H1 (cell line): ENCODE results near the gene ARID5B. TPM values are rescaled to one million over a fixed set of nuclear protein-coding genes. Genes with fewer than 3 reads are reported as not detected.

Source experiments
- CTCF ChIA-PET: fragments of 300-600 bp; sonication (Branson Sonifier 250); formaldehyde crosslinking; loops from one replicate; lab custom pipeline; 2021; ENCODE audit not compliant: partially characterized antibody; lab: Charles Lee
- POLR2A ChIA-PET: fragments of 300-600 bp; sonication (Branson Sonifier 250); formaldehyde crosslinking; loops from one replicate; lab custom pipeline; 2021; ENCODE audit warnings: inconsistent platforms; ENCODE audit not compliant: partially characterized antibody; lab: Charles Lee
- DNase-seq, 2 experiments: peaks; one replicate each; pipeline versions ENCODE4 v3.0.0 to v3.0.0-alpha.2; 2010 to 2022; ENCODE audit warnings: low spot score in 2 of 2, low read depth in 1 of 2, mixed read lengths in 1 of 2
- FAIRE-seq: peaks from 2 replicates; lab custom pipeline; 2011; peaks lifted over from hg19 to GRCh38; lab: Jason Lieb, UNC
- H2AFZ ChIP-seq: 2 replicates; pipeline ENCODE4 v1.8.1; 2012; ENCODE audit warnings: low read length, inconsistent platforms
- H2AK5ac ChIP-seq: 2 replicates; pipeline ENCODE4 v1.6.1; 2013; ENCODE audit warnings: low read depth, low read length
- H2BK120ac ChIP-seq: replicated peaks from 2 replicates; pipeline ENCODE3; 2013; ENCODE audit warnings: low read depth, low read length, inconsistent platforms
- H2BK12ac ChIP-seq: 2 replicates; pipeline ENCODE4 v1.6.1; 2013; ENCODE audit warnings: low read depth, low read length
- H2BK15ac ChIP-seq: 2 replicates; pipeline ENCODE4 v1.6.1; 2013; ENCODE audit warnings: low read length
- H2BK20ac ChIP-seq: 2 replicates; pipeline ENCODE4 v1.6.1; 2013; ENCODE audit warnings: low read length
- H2BK5ac ChIP-seq: 2 replicates; pipeline ENCODE4 v1.6.1; 2013; ENCODE audit warnings: low read depth, low read length
- H3K14ac ChIP-seq: 2 replicates; pipeline ENCODE4 v1.6.1; 2013; ENCODE audit warnings: inconsistent platforms; ENCODE audit not compliant: insufficient read length
- H3K18ac ChIP-seq: 2 replicates; pipeline ENCODE4 v1.6.1; 2013; ENCODE audit warnings: low read length; ENCODE audit errors: extremely low read depth
- H3K23ac ChIP-seq: 2 replicates; pipeline ENCODE4 v1.6.1; 2013; ENCODE audit warnings: inconsistent platforms; ENCODE audit not compliant: insufficient read length
- H3K23me2 ChIP-seq: 2 replicates; pipeline ENCODE4 v1.6.1; 2013; ENCODE audit warnings: low read depth, low read length
- H3K27ac ChIP-seq: 2 replicates; pipeline ENCODE4 v1.6.1; 2011; ENCODE audit warnings: low read depth, low read length, inconsistent platforms
- H3K27me3 ChIP-seq, 4 experiments: replicated peaks in 1 of 4; 1 replicate in 1 of 4; 2 replicates in 3 of 4; pipeline versions ENCODE4 v1.6.1 to v1.8.1; 2011 to 2013; ENCODE audit warnings: low read length in 3 of 4, mild to moderate bottlenecking in 3 of 4, inconsistent platforms in 2 of 4, mixed read lengths in 2 of 4, moderate library complexity in 1 of 4; ENCODE audit not compliant: control insufficient read depth in 3 of 4, insufficient read depth in 3 of 4; ENCODE audit errors: extremely low read depth in 1 of 4
- H3K36me3 ChIP-seq, 4 experiments: 2 replicates each; pipeline versions ENCODE4 v1.6.1 to v1.8.1; 2011 to 2013; ENCODE audit warnings: mild to moderate bottlenecking in 4 of 4, low read length in 3 of 4, moderate library complexity in 2 of 4, control low read depth in 1 of 4, inconsistent platforms in 1 of 4; ENCODE audit not compliant: insufficient read depth in 4 of 4, control insufficient read depth in 2 of 4
- H3K4ac ChIP-seq: replicated peaks from 2 replicates; pipeline ENCODE3; 2013; ENCODE audit warnings: low read length, low read depth, mixed read lengths, inconsistent platforms; ENCODE audit not compliant: insufficient read length
- H3K4me1 ChIP-seq, 4 experiments: replicated peaks in 1 of 4; 1 replicate in 1 of 4; 2 replicates in 3 of 4; pipeline versions ENCODE4 v1.6.1 to v1.8.1; 2011 to 2013; ENCODE audit warnings: low read length in 3 of 4, inconsistent platforms in 2 of 4, mixed read lengths in 1 of 4; ENCODE audit not compliant: insufficient read depth in 4 of 4, control insufficient read depth in 3 of 4
- H3K4me2 ChIP-seq, 2 experiments: 2 replicates each; pipeline versions ENCODE4 v1.6.1 to v1.8.1; 2011 to 2013; ENCODE audit warnings: low read depth in 2 of 2, low read length in 2 of 2, control low read depth in 1 of 2, inconsistent platforms in 1 of 2, mild to moderate bottlenecking in 1 of 2; ENCODE audit not compliant: insufficient read depth in 1 of 2
- H3K4me3 ChIP-seq, 4 experiments: fragments of 200-600, 300-600 bp in 1 of 4; sonication (generic), shearing (Covaris generic), sonication (Bioruptor Twin) in 1 of 4; 2 replicates each; pipeline versions ENCODE4 v1.5.1 to v1.8.1; 2011 to 2016; ENCODE audit warnings: low read length in 4 of 4, low read depth in 3 of 4, control low read depth in 2 of 4, inconsistent platforms in 2 of 4, mild to moderate bottlenecking in 2 of 4, mixed read lengths in 1 of 4, moderate library complexity in 1 of 4; ENCODE audit not compliant: insufficient read depth in 2 of 4; ENCODE audit errors: extremely low read depth in 1 of 4
- H3K56ac ChIP-seq: replicated peaks from 2 replicates; pipeline ENCODE3; 2013; ENCODE audit warnings: low read depth, mild to moderate bottlenecking, mixed read lengths, low read length, inconsistent platforms; ENCODE audit not compliant: insufficient read length
- H3K79me1 ChIP-seq: 2 replicates; pipeline ENCODE4 v1.6.1; 2013; ENCODE audit warnings: low read depth, low read length, control low read depth
- H3K79me2 ChIP-seq, 2 experiments: 2 replicates each; pipeline versions ENCODE4 v1.6.1 to v1.8.1; 2012 to 2013; ENCODE audit warnings: low read length in 2 of 2, mild to moderate bottlenecking in 2 of 2, inconsistent platforms in 1 of 2; ENCODE audit not compliant: insufficient read depth in 2 of 2, control insufficient read depth in 1 of 2
- H3K9ac ChIP-seq, 4 experiments: replicated peaks in 1 of 4; 1 replicate in 1 of 4; 2 replicates in 3 of 4; pipeline versions ENCODE4 v1.6.1 to v1.8.1; 2011 to 2013; ENCODE audit warnings: low read depth in 3 of 4, low read length in 3 of 4, control low read depth in 2 of 4, mild to moderate bottlenecking in 2 of 4, moderate library complexity in 2 of 4, inconsistent platforms in 1 of 4; ENCODE audit errors: extremely low read depth in 1 of 4
- H3K9me3 ChIP-seq, 2 experiments: 2 replicates each; pipeline versions ENCODE4 v1.6.1 to v1.8.1; 2012 to 2013; ENCODE audit warnings: mild to moderate bottlenecking in 2 of 2, moderate library complexity in 2 of 2, control low read depth in 1 of 2, inconsistent platforms in 1 of 2, low read depth in 1 of 2, low read length in 1 of 2, mixed read lengths in 1 of 2; ENCODE audit not compliant: insufficient read depth in 2 of 2
- H4K20me1 ChIP-seq, 2 experiments: replicated peaks in 1 of 2; 2 replicates each; pipeline versions ENCODE3 to v1.8.1; 2011 to 2013; ENCODE audit warnings: inconsistent platforms in 2 of 2, low read length in 2 of 2, mild to moderate bottlenecking in 1 of 2; ENCODE audit not compliant: insufficient read depth in 2 of 2, control insufficient read depth in 1 of 2
- H4K5ac ChIP-seq: 2 replicates; pipeline ENCODE4 v1.6.1; 2013; ENCODE audit warnings: low read length, low read depth, mixed read lengths, inconsistent platforms; ENCODE audit not compliant: insufficient read length
- H4K8ac ChIP-seq: 2 replicates; pipeline ENCODE4 v1.8.0; 2013; ENCODE audit warnings: mild to moderate bottlenecking, moderate library complexity, low read length, inconsistent platforms; ENCODE audit not compliant: insufficient read depth; ENCODE audit errors: extremely low read depth
- H4K91ac ChIP-seq: replicated peaks from 2 replicates; pipeline ENCODE3; 2013; ENCODE audit warnings: low read length, mixed read lengths, inconsistent platforms; ENCODE audit not compliant: insufficient read length
- RFX5 ChIP-seq: IDR thresholded peaks from 2 replicates; pipeline ENCODE4 v1.6.1; 2011; ENCODE audit warnings: low read depth, low read length, improper control_type of control experiment, borderline replicate concordance
- SIRT6 ChIP-seq: IDR thresholded peaks from one replicate; pipeline ENCODE4 v1.7.1; 2012; ENCODE audit warnings: low read length, inconsistent platforms
- SRF ChIP-seq: IDR thresholded peaks from 2 replicates; pipeline ENCODE4 v1.6.1; 2011; ENCODE audit warnings: mild to moderate bottlenecking, low read depth, low read length, moderate library complexity
- WGBS, 2 experiments: shearing (Covaris generic) in 1 of 2; methylation state at CpG; one replicate each; pipeline versions ENCODE4 v1.1.6 to v1.1.7; 2013 to 2015; ENCODE audit warnings: low lambda C conversion rate in 2 of 2, mixed read lengths in 2 of 2, inconsistent platforms in 1 of 2, low coverage in 1 of 2, missing lambda C conversion rate in 1 of 2; ENCODE audit not compliant: insufficient replicate concordance in 2 of 2, insufficient coverage in 1 of 2, insufficient read length in 1 of 2; ENCODE audit errors: extremely low coverage in 1 of 2, missing lambda C conversion rate in 1 of 2; 5-methylcytosine and 5-hydroxymethylcytosine counted together
- polyA plus RNA-seq, 7 experiments: library from polyadenylated mRNA; depleted of rRNA in 3 of 7; stranded (reverse) in 5 of 7; unstranded in 2 of 7; fragments of >200 nt in 5 of 7; fragments of 200-250 nt in 2 of 7; gene quantifications; 1 replicate in 5 of 7; 2 replicates in 1 of 7; 4 replicates in 1 of 7; pipeline versions ENCODE4 v1.2.1 to v1.2.3, GENCODE V29; 2011 to 2013; ENCODE audit warnings: missing spikeins in 2 of 7, mixed read lengths in 2 of 7
- total RNA-seq: library from RNA; stranded (reverse); fragmentation: NEBNext Ultra II Directional; extraction: Animal tissue kit (Norgen Biotek cat#: 25700); gene quantifications from 2 replicates; pipeline ENCODE4 v1.2.1, GENCODE V29; 2021

Gene ARID5B
- total and polyA plus RNA-seq, 2 of the 8 experiments (the other 6 are each of a cell fraction or from before 2014, with no cell fraction given): 0.21 to 1.1 TPM

- no peak overlapping the region for H2BK120ac ChIP-seq
- H3K14ac ChIP-seq: no peak overlapping the region
- H3K9ac ChIP-seq: no peak overlapping the region
- POLR2A ChIA-PET: interaction anchor here (0.9 kb wide), 1 partner anchor 14 kb away, joined by 4 read pairs; no protein-coding TSS in a partner anchor
- no peaks in the 10 kb centered on the region for H3K79me1 ChIP-seq
- H2BK12ac ChIP-seq: no peak overlapping the region
- H3K18ac ChIP-seq: no peak overlapping the region
- no peak overlapping the region for H3K4ac ChIP-seq
- FAIRE-seq (no peak), DNase-seq (no peak)
- no peaks in the 10 kb centered on the region for H3K36me3 ChIP-seq
- no peak overlapping the region for H3K56ac ChIP-seq
- no peaks in the 10 kb centered on the region for H3K27me3 ChIP-seq
- H3K23me2 ChIP-seq: no peaks in the 10 kb centered on the region
- no peak overlapping the region for H3K4me3 ChIP-seq
- no peaks in the 10 kb centered on the region for H4K20me1 ChIP-seq
- no peaks in the 10 kb centered on the region for H3K9me3 ChIP-seq
- no peak overlapping the region for H3K4me2 ChIP-seq
- no peak overlapping the region for H2AK5ac ChIP-seq
- H3K79me2 ChIP-seq: no peaks in the 10 kb centered on the region
- CTCF ChIA-PET: no interaction called here
- H2BK15ac ChIP-seq: no peak overlapping the region
- H3K27ac ChIP-seq: no peak overlapping the region
- no peak overlapping the region for H4K91ac ChIP-seq
- no peak overlapping the region for H4K5ac ChIP-seq
- H2BK20ac ChIP-seq: no peak overlapping the region
- 89% methylated on average over 7 of the region's 7 CpGs; no CpG with 5 or more reads in 1 of the 2 experiments for WGBS, 2 experiments
- H2BK5ac ChIP-seq: no peak overlapping the region
- H2AFZ ChIP-seq: no peak overlapping the region
- no peak overlapping the region for H3K23ac ChIP-seq
- H4K8ac ChIP-seq: no peak overlapping the region
- H3K4me1 ChIP-seq: 0 out of 7 replicates have a peak, but pooled peaks cover 0 to 3% (median 0%) of the 10 kb centered on the region in 4 experiments
- TF ChIP-seq SRF (no peak), RFX5 (no peak), SIRT6 (no peak)
Measured at GRCh38 chr10:62068464-62068863, 167.0 kb downstream of the ARID5B start.
